Stomach (tissue), 9 donors: Measurements from ENCODE around the gene SRSF3. TPM values are rescaled to one million over a fixed set of nuclear protein-coding genes. Genes with fewer than 3 reads are reported as not detected.

Experiments
- DNase-seq, 2 donors: peaks; one replicate each; pipeline versions ENCODE4 v3.0.0 to v3.0.0-alpha.2; 2013 to 2019
- H3K27ac ChIP-seq, 5 donors: fragments of 200-600 bp in 4 of 5; sonication (generic) in 4 of 5; one replicate each; pipeline ENCODE4 v1.5.1; 2013 to 2019; ENCODE audit warnings: mild to moderate bottlenecking in 1 of 5, moderate library complexity in 1 of 5
- H3K27me3 ChIP-seq, 3 donors: fragments of 200-600 bp; sonication (generic); one replicate each; pipeline ENCODE4 v1.5.1; 2017 to 2019; ENCODE audit warnings: mixed run types in 1 of 3
- H3K36me3 ChIP-seq, 4 donors: fragments of 200-600 bp; sonication (generic); 1 replicate in 3 of 4; 2 replicates in 1 of 4; pipeline ENCODE4 v1.5.1; 2016 to 2019
- H3K4me1 ChIP-seq, 4 donors: fragments of 200-600 bp; sonication (generic); one replicate each; pipeline ENCODE4 v1.5.1; 2016 to 2019
- H3K4me3 ChIP-seq, 4 donors: fragments of 200-600 bp; sonication (generic) in 3 of 4; one replicate each; pipeline ENCODE4 v1.5.1; 2016 to 2019; ENCODE audit warnings: mild to moderate bottlenecking in 1 of 4
- H3K9me3 ChIP-seq, 4 donors: fragments of 200-600 bp; sonication (generic); one replicate each; pipeline ENCODE4 v1.5.1; 2016 to 2019
- EP300 ChIP-seq: sonication (generic); formaldehyde crosslinking; IDR thresholded peaks from one replicate; pipeline ENCODE4 v1.6.1; 2017; ENCODE audit warnings: antibody characterized with exemption
- POLR2A ChIP-seq, 4 donors: fragments of 450-650 bp; IDR thresholded peaks; one replicate each; pipeline ENCODE4 v1.6.1; 2016; ENCODE audit warnings: antibody characterized with exemption in 4 of 4, control low read depth in 2 of 4, mild to moderate bottlenecking in 1 of 4, moderate library complexity in 1 of 4
- POLR2AphosphoS5 ChIP-seq, 3 donors: sonication (generic); formaldehyde crosslinking; IDR thresholded peaks; one replicate each; pipeline ENCODE4 v1.6.1; 2016; ENCODE audit warnings: antibody characterized with exemption in 3 of 3
- WGBS, 5 donors: extraction: QIAGEN DNeasy Blood & Tissue Kit in 3 of 5; methylation state at CpG; one replicate each; pipeline versions ENCODE4 v1.1.5 to v1.1.7; 2013 to 2018; 5-methylcytosine and 5-hydroxymethylcytosine counted together
- intact Hi-C: fragments of 100-400 bp; cut with DNase I; formaldehyde crosslinking; loops from one replicate; pipeline ENCODE4 v1.15.1; 2023; ENCODE audit warnings: low total_unique reads
- polyA plus RNA-seq, 3 donors: library from polyadenylated mRNA; stranded (reverse); fragments of 200-250 nt; gene quantifications; one replicate each; pipeline ENCODE4 v1.2.3, GENCODE V29; 2013
- total RNA-seq, 5 donors: library from RNA; depleted of rRNA; stranded (reverse); fragments of >200 nt; gene quantifications; one replicate each; pipeline versions ENCODE4 v1.1.0 to v1.2.3, GENCODE V29; 2014 to 2016
- TF ChIP-seq, protein P1 (sequence below), 7 experiments: fragments of 450-650 bp in 4 of 7; fragments of 200-600 bp in 3 of 7; sonication (generic) in 3 of 7; IDR thresholded peaks; one replicate each; pipeline ENCODE4 v1.5.1; 2016 to 2019; ENCODE audit warnings: antibody characterized with exemption in 7 of 7, control low read depth in 2 of 7, mild to moderate bottlenecking in 1 of 7
- donor health status: healthy with polysubstance abuse.
- donor health status: Bipolar disorder and iron deficiency.
- donor health status: healthy.

Gene SRSF3
- total and polyA plus RNA-seq, 8 donors, result 77.2 to 250 (median 146) TPM

DNA sequence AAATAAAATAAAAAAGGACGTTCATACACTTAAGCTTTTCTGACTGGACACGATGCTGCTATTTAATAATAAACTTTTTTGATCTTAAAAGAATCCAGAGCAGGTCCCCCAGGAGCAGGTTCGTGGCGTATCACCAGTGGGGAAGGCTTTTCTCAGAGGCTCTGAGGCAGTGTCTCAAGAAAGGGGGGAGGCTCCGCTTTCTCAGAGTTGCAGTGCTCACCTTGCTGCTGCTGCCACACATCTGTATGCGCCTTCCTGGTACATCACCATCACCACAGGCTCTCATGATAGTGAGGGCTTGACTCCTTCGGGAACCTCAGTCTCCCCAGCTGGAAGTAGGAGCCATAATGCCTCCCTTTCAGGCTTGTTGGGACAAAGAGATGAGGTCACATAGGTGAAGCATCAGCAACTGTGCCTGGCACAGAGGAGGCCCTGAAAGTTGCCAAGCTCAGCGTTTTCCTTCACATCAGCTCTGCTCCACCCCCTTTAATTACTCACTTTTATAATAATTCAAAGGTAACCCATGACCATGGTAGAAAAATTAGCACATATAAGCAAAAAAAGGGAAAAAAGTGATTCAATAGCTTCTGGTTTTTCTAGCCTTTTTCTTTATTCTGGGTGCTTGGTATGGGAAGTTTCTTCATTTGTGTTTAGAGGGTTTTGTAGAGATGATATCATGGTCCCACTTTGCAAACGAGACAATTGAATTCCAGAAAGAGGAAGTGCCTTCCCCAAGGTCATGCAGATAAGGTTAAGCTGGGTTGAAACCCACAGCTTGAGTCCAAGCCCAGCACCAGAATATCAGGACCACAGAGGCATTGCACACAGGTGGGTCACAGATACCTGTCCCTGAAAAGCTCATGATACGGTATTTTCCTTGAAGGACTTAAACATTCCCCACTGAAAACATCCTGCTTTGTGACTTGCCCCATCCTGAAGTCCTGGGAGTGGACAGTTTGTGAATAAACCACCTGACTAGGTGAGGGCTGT lies 24.5 kb downstream of the SRSF3 start:
- H3K4me1 ChIP-seq, result peaks cover 20 to 65% (median 23%) of the 10 kb centered on the region in 4 donors
- TF ChIP-seq POLR2AphosphoS5 (IDR thresholded peaks at IDR 0.05) (no peak), EP300 (no peak), POLR2A (IDR thresholded peaks at IDR 0.05) (no peak)
- TF ChIP-seq, protein P1, sequence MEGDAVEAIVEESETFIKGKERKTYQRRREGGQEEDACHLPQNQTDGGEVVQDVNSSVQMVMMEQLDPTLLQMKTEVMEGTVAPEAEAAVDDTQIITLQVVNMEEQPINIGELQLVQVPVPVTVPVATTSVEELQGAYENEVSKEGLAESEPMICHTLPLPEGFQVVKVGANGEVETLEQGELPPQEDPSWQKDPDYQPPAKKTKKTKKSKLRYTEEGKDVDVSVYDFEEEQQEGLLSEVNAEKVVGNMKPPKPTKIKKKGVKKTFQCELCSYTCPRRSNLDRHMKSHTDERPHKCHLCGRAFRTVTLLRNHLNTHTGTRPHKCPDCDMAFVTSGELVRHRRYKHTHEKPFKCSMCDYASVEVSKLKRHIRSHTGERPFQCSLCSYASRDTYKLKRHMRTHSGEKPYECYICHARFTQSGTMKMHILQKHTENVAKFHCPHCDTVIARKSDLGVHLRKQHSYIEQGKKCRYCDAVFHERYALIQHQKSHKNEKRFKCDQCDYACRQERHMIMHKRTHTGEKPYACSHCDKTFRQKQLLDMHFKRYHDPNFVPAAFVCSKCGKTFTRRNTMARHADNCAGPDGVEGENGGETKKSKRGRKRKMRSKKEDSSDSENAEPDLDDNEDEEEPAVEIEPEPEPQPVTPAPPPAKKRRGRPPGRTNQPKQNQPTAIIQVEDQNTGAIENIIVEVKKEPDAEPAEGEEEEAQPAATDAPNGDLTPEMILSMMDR (IDR thresholded peaks at IDR 0.05), result no peak
- H3K4me3 ChIP-seq, result no peak overlapping the region
- no peak for DNase-seq
- no peak overlapping the region for H3K27ac ChIP-seq
- peaks cover 0 to 8% (median under 1%) of the 10 kb centered on the region in 4 donors for H3K36me3 ChIP-seq
- intact Hi-C loops, result no loop called here
- no peaks in the 10 kb centered on the region for H3K9me3 ChIP-seq
- no peaks in the 10 kb centered on the region for H3K27me3 ChIP-seq
- 79 to 86% (median 83%) methylated on average over 10 of the region's 10 CpGs for WGBS, 5 donors

DNA sequence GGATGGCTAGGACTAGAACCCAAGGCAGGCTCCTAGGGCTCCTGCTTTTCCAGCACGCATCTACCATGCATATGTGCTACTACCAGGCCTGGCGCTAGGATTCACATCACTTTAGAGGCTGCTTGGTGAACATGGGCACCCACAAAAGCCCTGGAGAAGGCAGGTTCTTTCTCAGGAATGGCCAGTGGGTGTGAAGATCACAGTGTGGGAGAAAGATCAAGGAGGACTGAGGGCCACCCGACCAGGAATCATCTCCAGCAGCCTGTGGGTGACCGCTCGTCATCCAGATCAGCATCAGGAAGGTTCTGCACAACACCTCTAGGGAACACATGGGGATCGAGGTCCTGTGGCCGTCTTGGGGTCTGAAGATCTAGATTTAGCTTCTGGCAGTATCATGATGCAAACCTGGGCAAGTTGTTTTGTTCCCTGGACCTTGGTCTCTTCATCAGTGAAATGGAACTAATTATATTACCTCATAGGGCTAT lies 27.3 kb downstream of the SRSF3 start:
- no peak overlapping the region for H3K4me3 ChIP-seq
- H3K27ac ChIP-seq, result no peak overlapping the region
- H3K36me3 ChIP-seq, result no peaks in the 10 kb centered on the region
- H3K4me1 ChIP-seq, result peaks cover 26 to 57% (median 41%) of the 10 kb centered on the region in 4 donors
- TF ChIP-seq POLR2AphosphoS5 (IDR thresholded peaks at IDR 0.05) (no peak), POLR2A (IDR thresholded peaks at IDR 0.05) (no peak), EP300 (no peak)
- TF ChIP-seq, protein P1 (IDR thresholded peaks at IDR 0.05), result no peak
- intact Hi-C loops, result loop anchor here (5.0 to 10.0 kb wide), 2 partner anchors 66 to 133 kb away; no protein-coding TSS in a partner anchor
- DNase-seq, result peak in 1 of 2 donors; percentile 2
- no peaks in the 10 kb centered on the region for H3K27me3 ChIP-seq
- 82 to 92% (median 89%) methylated on average over 7 of the region's 7 CpGs for WGBS, 5 donors
- H3K9me3 ChIP-seq, result no peaks in the 10 kb centered on the region

- Histone ChIP-seq H3K36me3 (no peaks in the 10 kb centered on the region), H3K9me3 (no peaks in the 10 kb centered on the region), H3K27ac (peak overlapping the region in 1 of 5 donors; percentile 15), H3K27me3 (no peaks in the 10 kb centered on the region), H3K4me3 (no peak overlapping the region), H3K4me1 (peaks cover 22 to 52% (median 40%) of the 10 kb centered on the region in 4 donors)
- 45 to 55% (median 47%) methylated on average over 4 of the region's 4 CpGs for WGBS, 5 donors
- no peak for TF ChIP-seq POLR2A (IDR thresholded peaks at IDR 0.05)
- TF ChIP-seq, protein P1 (IDR thresholded peaks at IDR 0.05), result no peak
- TF ChIP-seq POLR2AphosphoS5 (IDR thresholded peaks at IDR 0.05), result no peak
- TF ChIP-seq EP300, result no peak
- no peak for DNase-seq
- intact Hi-C loops, result loop anchor here (5.0 to 10.0 kb wide), 2 partner anchors 64 to 132 kb away; no protein-coding TSS in a partner anchor
Observed at GRCh38 chr6:36622901-36623546, 28.9 kb downstream of the SRSF3 start.
